ENCODE measurements around the gene SMPDL3B. TPM values are rescaled to one million over a fixed set of nuclear protein-coding genes. Genes with fewer than 3 reads are reported as not detected.
A peak's percentile ranks its signal among the peaks of the same experiment; 100 is the strongest.

Gene SMPDL3B
- total and polyA plus RNA-seq, 2 of the 13 experiments (the other 11 are each of a cell fraction or from before 2014, with no cell fraction given), result 0.29 to 1.3 TPM

GRCh38 chr1:27960762-27961645 is 26.2 kb downstream of the SMPDL3B start:
- TSS peak; percentile 64 for BruUV-seq (replicated peaks)
- intact Hi-C loops (cut with micrococcal nuclease; ENCODE audit: unreplicated experiment) (no loop called here), in situ Hi-C loops (cut with HindIII; ENCODE audit: extremely low pct_ligation_motif_present, low pct_unique_long_range_greater_than_20kb) (no loop called here)
- H3K4me2 ChIP-seq (ENCODE audit: low read depth, low read length), result peak overlapping the region; percentile 68
- ChIA-PET CTCF (ENCODE audit: low intra/inter-chr PET ratio, low total read pairs) (no interaction called here), POLR2A (no interaction called here)
- H2AFZ ChIP-seq (ENCODE audit: low read length), result no peak overlapping the region
- TF ChIP-seq MTA1 (CRISPR knock-in tag; IDR thresholded peaks at IDR 0.05; ENCODE audit: borderline replicate concordance), result no peak
- TF ChIP-seq ZFP41 (CRISPR knock-in tag; IDR thresholded peaks at IDR 0.05; ENCODE audit: borderline replicate concordance), result no peak
- no peak for TF ChIP-seq ZMAT3 (CRISPR knock-in tag; conservative IDR thresholded peaks at IDR 0.05)
- TF ChIP-seq HNRNPL (IDR thresholded peaks at IDR 0.05; ENCODE audit: low read depth, low read length), result 0 out of 2 replicates have a peak, but pooled peaks have one; percentile 39
- no peak overlapping the region for H3K27ac ChIP-seq (ENCODE audit: extremely low read length, insufficient read depth, low read length)
- H3K36me3 ChIP-seq (replicated peaks in 1 of 2; ENCODE audit: control insufficient read depth in 1 of 2, insufficient read depth in 2 of 2, low read length in 2 of 2), result no peaks in the 10 kb centered on the region
- peak overlapping the region; percentile 52 to 74 (median 73); a peak in 5 of 6 replicates for H3K4me3 ChIP-seq (replicated peaks in 1 of 3; ENCODE audit: insufficient read depth in 1 of 3, low read depth in 2 of 3, low read length in 3 of 3)
- H3K27me3 ChIP-seq (ENCODE audit: control insufficient read depth in 1 of 2, insufficient read depth in 2 of 2, low read length in 2 of 2), result no peaks in the 10 kb centered on the region
- no peaks in the 10 kb centered on the region for H4K20me1 ChIP-seq (ENCODE audit: insufficient read depth, low read length)
- H3K9ac ChIP-seq (ENCODE audit: insufficient read depth, low read depth, low read length), result peak overlapping the region; percentile 67
- 29% methylated on average over 7 of the region's 13 CpGs for WGBS (ENCODE audit: low lambda C conversion rate)
- H3K79me2 ChIP-seq (ENCODE audit: insufficient read depth, low read length), result no peaks in the 10 kb centered on the region
- no peak for DNase-seq (ENCODE audit: low spot score)
- peaks cover 33% of the 10 kb centered on the region for H3K4me1 ChIP-seq (ENCODE audit: insufficient read depth, low read length)
- no peak for FAIRE-seq
- H3K9me3 ChIP-seq (ENCODE audit: low read length), result no peaks in the 10 kb centered on the region
- ATAC-seq, result peak; percentile 19

DNA sequence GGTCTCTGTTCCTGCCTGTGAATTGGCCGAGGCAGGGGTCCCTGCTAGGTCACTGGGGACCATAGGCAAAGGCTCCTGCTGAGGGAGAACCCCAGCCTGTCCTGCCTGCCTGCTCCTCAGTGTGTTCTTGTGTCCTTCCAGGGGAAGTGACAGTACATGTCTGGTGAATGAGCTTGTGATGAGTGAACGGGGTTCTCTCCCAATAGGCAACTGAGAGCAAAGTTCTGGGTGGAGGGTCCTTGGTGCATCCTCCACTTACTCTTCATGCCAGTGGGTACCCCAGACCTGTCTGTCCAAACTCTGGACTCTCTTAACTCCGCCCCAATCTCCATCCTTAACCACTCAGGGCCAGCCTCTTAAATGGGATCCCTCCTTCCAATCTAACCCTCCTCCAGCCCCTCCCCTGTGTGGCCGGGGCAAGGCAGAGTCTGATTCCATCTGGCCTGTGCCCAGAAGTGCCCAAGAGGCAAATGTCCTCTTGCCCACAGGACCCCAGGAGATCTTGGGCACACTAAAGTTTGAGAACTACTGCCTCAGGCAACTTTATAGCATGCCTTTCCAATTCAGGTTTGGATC is 26.9 kb downstream of the SMPDL3B start:
- no TSS peak for BruUV-seq (replicated peaks)
- H3K27me3 ChIP-seq (ENCODE audit: control insufficient read depth in 1 of 2, insufficient read depth in 2 of 2, low read length in 2 of 2), result no peaks in the 10 kb centered on the region
- H3K36me3 ChIP-seq (replicated peaks in 1 of 2; ENCODE audit: control insufficient read depth in 1 of 2, insufficient read depth in 2 of 2, low read length in 2 of 2), result no peaks in the 10 kb centered on the region; a peak in 2 of 5 replicates
- ATAC-seq (no peak), FAIRE-seq (no peak), DNase-seq (ENCODE audit: low spot score) (no peak)
- in situ Hi-C loops (cut with HindIII; ENCODE audit: extremely low pct_ligation_motif_present, low pct_unique_long_range_greater_than_20kb), result no loop called here
- H3K4me2 ChIP-seq (ENCODE audit: low read depth, low read length), result no peak overlapping the region
- no peak overlapping the region for H2AFZ ChIP-seq (ENCODE audit: low read length)
- no peak overlapping the region for H3K9ac ChIP-seq (ENCODE audit: insufficient read depth, low read depth, low read length)
- H3K27ac ChIP-seq (ENCODE audit: extremely low read length, insufficient read depth, low read length), result no peak overlapping the region
- no peak for TF ChIP-seq CEBPG (CRISPR knock-in tag; IDR thresholded peaks at IDR 0.05)
- no peak for TF ChIP-seq ZNF460 (CRISPR knock-in tag; IDR thresholded peaks at IDR 0.05; ENCODE audit: borderline replicate concordance)
- CTCF ChIA-PET (ENCODE audit: low intra/inter-chr PET ratio, low total read pairs), result no interaction called here
- H3K79me2 ChIP-seq (ENCODE audit: insufficient read depth, low read length), result no peaks in the 10 kb centered on the region
- intact Hi-C loops (cut with micrococcal nuclease; ENCODE audit: unreplicated experiment), result no loop called here
- WGBS (ENCODE audit: low lambda C conversion rate), result 76% methylated on average over 3 of the region's 4 CpGs
- H3K4me3 ChIP-seq (replicated peaks in 1 of 3; ENCODE audit: insufficient read depth in 1 of 3, low read depth in 2 of 3, low read length in 3 of 3), result no peak overlapping the region
- POLR2A ChIA-PET, result no interaction called here
- H3K4me1 ChIP-seq (ENCODE audit: insufficient read depth, low read length), result peaks cover 33% of the 10 kb centered on the region
- H4K20me1 ChIP-seq (ENCODE audit: insufficient read depth, low read length), result no peaks in the 10 kb centered on the region
- H3K9me3 ChIP-seq (ENCODE audit: low read length), result no peaks in the 10 kb centered on the region
